MG63 (cell line): Measurements from ENCODE around the gene PRDX2. TPM values are rescaled to one million over a fixed set of nuclear protein-coding genes. Genes with fewer than 3 reads are reported as not detected.

ENCODE experiments used
- DNase-seq: peaks from one replicate; pipeline ENCODE4 v3.0.0-alpha.2; 2020
- H3K27me3 ChIP-seq: fragments of 250-450 bp; sonication (Bioruptor Pico); 2 replicates; pipeline ENCODE4 v1.5.1; 2020; ENCODE audit warnings: mild to moderate bottlenecking, moderate library complexity
- H3K36me3 ChIP-seq: fragments of 250-450 bp; sonication (Bioruptor Pico); 2 replicates; pipeline ENCODE4 v1.5.1; 2020; ENCODE audit warnings: mild to moderate bottlenecking, moderate library complexity
- H3K4me3 ChIP-seq: fragments of 250-450 bp; sonication (Bioruptor Pico); 2 replicates; pipeline ENCODE4 v1.5.1; 2020; ENCODE audit warnings: mild to moderate bottlenecking, moderate library complexity
- H3K9me3 ChIP-seq: fragments of 250-450 bp; sonication (Bioruptor Pico); 2 replicates; pipeline ENCODE4 v1.5.1; 2020; ENCODE audit warnings: mild to moderate bottlenecking, moderate library complexity
- total RNA-seq: library from RNA; depleted of rRNA; stranded (reverse); fragments of >200 nt; shearing (Covaris generic); gene quantifications from 2 replicates; pipeline ENCODE4 v1.2.3, GENCODE V29; 2014; ENCODE audit warnings: low replicate concordance

PRDX2 gene
- total RNA-seq, 1 experiment from 2014 or later: 325 TPM

- peak; percentile 93 for DNase-seq
- Histone ChIP-seq H3K36me3 (peaks cover 11% of the 10 kb centered on the region), H3K4me3 (peak overlapping the region; percentile 54), H3K9me3 (no peaks in the 10 kb centered on the region), H3K27me3 (no peaks in the 10 kb centered on the region)
Measured at GRCh38 chr19:12777217-12778016, 24.2 kb downstream of the PRDX2 start.

- H3K4me3 ChIP-seq: peak within 1 kb of the TSS; percentile 63
- H3K27me3 ChIP-seq: no peaks in the 10 kb centered on the region
- no peak for DNase-seq
- H3K9me3 ChIP-seq: no peaks in the 10 kb centered on the region
- H3K36me3 ChIP-seq: peaks cover 21% of the 10 kb centered on the region
Measured at GRCh38 chr19:12774588-12775555, 26.7 kb downstream of the PRDX2 start, which contains the start of gene HOOK2. TSS of gene HOOK2 (minus strand) at chr19:12775552. CDS start at chr19:12775449, 103 bp downstream.

GRCh38 chr19:12773571-12773970 is 28.0 kb downstream of the PRDX2 start:
- no peaks in the 10 kb centered on the region for H3K9me3 ChIP-seq
- H3K36me3 ChIP-seq: peaks cover 23% of the 10 kb centered on the region
- DNase-seq: peak; percentile 80
- no peaks in the 10 kb centered on the region for H3K27me3 ChIP-seq
- H3K4me3 ChIP-seq: no peak overlapping the region

DNA sequence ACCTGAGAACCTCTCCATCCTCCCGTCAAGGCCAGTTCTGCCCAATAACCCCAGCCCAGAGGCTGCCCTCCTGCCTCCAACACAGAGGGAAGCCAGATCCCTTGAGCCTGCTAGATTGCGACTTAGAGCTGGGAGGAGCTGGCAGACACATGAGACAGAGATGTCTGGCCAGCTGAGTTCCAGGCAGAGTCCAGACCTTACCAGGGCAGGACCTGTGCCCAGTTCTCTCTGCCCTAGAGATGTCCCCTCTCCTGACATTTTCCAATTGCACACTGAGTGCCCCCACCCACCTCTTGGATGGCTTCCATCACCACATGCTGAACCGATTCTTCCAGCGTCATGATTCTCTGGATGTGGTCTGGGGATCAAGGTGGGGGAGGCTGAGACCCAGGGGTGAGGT is 29.3 kb downstream of the PRDX2 start:
- no peak overlapping the region for H3K4me3 ChIP-seq
- H3K36me3 ChIP-seq: peaks cover 26% of the 10 kb centered on the region
- DNase-seq: no peak
- H3K9me3 ChIP-seq: no peaks in the 10 kb centered on the region
- H3K27me3 ChIP-seq: no peaks in the 10 kb centered on the region

DNA sequence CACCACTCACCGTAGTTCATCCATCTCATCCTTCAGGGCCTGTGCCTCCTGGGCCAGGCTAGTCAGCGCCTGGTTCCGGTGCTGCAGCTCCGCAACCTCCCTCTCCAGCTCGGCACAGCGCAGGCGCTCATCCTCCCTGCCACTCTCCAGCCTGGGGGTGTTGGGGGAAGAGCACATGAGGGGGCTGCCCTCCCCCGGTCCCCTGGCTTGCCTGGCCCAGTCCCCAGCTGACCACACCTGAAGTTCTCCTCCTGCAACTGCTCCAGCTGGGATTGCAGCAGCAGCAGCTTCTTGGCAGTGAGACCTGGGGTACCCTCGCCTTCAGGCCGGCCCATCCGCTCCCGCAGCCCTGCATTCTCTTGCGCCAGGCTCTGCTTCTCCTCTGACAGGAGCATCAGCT is 30.7 kb downstream of the PRDX2 start:
- Histone ChIP-seq H3K9me3 (no peaks in the 10 kb centered on the region), H3K36me3 (peaks cover 26% of the 10 kb centered on the region), H3K4me3 (no peak overlapping the region), H3K27me3 (no peaks in the 10 kb centered on the region)
- no peak for DNase-seq

DNA sequence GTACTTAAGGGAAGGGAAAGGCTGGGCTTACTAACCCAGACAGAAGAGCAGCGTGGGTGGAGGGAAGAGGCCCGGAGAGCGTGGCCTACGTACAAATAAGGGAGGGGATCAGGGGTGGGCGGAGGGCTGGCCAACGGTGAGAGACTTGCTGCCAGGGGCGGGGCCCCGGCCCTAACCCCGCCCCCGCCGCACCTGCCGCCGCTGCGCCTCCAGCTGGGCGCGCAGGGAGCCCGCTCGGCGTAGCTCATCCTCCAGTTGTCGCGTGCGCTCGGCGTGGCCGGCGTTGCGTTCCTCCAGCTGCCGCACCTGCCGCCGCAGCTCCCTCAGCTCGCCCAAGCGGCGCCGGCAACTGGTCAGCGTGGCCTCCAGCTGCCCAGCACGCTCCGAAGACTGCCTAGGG is 31.9 kb downstream of the PRDX2 start:
- no peaks in the 10 kb centered on the region for H3K9me3 ChIP-seq
- H3K36me3 ChIP-seq: peaks cover 37% of the 10 kb centered on the region
- H3K27me3 ChIP-seq: no peaks in the 10 kb centered on the region
- no peak overlapping the region for H3K4me3 ChIP-seq
- no peak for DNase-seq

- Histone ChIP-seq H3K4me3 (no peak overlapping the region), H3K9me3 (no peaks in the 10 kb centered on the region; the same call in 1 of the 2 replicates), H3K36me3 (peaks cover 41% of the 10 kb centered on the region), H3K27me3 (no peaks in the 10 kb centered on the region)
- no peak for DNase-seq
Measured at GRCh38 chr19:12767666-12768065, 33.9 kb downstream of the PRDX2 start.

DNA sequence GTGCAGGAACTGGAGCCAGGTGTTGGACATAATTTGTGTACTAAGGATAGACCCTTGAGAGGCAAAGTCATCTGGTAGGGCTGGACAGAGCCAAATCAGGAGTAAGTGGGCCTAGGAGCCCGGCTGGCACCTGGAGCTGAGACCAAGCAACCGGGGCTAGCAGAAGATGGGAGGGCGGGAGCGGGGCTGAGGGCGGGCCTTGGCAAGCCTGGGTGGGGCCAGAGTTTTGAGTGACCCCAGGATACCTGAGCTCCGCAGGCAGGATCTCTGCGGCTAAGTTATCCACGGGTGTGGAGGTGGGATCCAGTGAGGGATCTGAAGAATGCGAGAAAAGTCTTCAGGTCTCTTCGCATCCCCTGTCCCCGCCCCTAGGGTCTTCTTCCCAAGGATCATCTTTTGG is 34.5 kb downstream of the PRDX2 start:
- DNase-seq: no peak
- H3K9me3 ChIP-seq: no peaks in the 10 kb centered on the region; the same call in 1 of the 2 replicates
- H3K36me3 ChIP-seq: peaks cover 41% of the 10 kb centered on the region
- no peaks in the 10 kb centered on the region for H3K27me3 ChIP-seq
- no peak overlapping the region for H3K4me3 ChIP-seq

- peaks cover 40% of the 10 kb centered on the region for H3K36me3 ChIP-seq
- H3K27me3 ChIP-seq: no peaks in the 10 kb centered on the region
- DNase-seq: peak; percentile 71
- H3K4me3 ChIP-seq: peak overlapping the region; percentile 21
- no peaks in the 10 kb centered on the region; the same call in 1 of the 2 replicates for H3K9me3 ChIP-seq
Measured at GRCh38 chr19:12766051-12766521, 35.5 kb downstream of the PRDX2 start.

DNA sequence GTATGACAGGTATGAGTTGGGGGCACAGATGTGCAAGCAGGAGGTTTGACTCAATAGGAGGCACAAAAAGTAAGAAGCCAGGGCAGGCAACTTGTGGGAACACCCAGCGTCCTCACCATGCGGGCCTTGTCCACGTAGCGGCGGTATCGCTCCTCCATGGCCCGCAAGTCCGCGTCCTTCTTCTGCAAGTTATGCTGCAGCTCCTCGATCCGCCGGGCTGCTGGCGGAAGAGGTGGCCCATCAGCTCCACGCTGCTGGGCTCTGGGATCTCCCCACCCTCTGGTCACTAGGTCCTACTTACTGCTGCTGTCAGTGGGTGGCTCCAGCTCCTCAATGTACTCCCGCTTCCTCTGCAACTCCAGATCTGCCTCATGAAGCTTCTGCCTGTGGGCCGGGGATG is 36.9 kb downstream of the PRDX2 start:
- no peak for DNase-seq
- Histone ChIP-seq H3K4me3 (no peak overlapping the region), H3K9me3 (no peaks in the 10 kb centered on the region; the same call in 1 of the 2 replicates), H3K36me3 (peaks cover 34% of the 10 kb centered on the region), H3K27me3 (no peaks in the 10 kb centered on the region)

- Histone ChIP-seq H3K9me3 (no peaks in the 10 kb centered on the region; the same call in 1 of the 2 replicates), H3K4me3 (no peak overlapping the region), H3K27me3 (no peaks in the 10 kb centered on the region), H3K36me3 (peaks cover 32% of the 10 kb centered on the region)
- DNase-seq: no peak
Measured at GRCh38 chr19:12763100-12763499, 38.5 kb downstream of the PRDX2 start.

DNA sequence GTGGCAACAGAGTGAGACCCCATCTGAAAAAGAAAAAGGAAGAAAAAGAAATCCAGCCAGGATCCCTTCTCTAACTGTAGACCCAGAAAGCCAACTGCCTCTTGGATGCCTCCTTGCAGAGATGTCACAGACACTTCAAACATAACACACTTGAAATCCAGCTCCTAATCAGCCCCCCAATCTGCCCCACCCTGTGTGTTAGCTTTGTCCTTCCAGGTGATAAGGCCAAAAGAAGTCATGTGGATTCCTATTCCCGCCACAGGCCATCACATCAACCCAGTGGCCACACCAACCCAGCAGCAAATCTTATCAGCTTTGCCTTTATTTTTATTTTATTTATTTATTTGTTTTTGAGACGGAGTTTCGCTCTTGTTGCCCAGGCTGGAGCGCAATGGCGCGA is 41.9 kb downstream of the PRDX2 start:
- no peak overlapping the region for H3K4me3 ChIP-seq
- no peaks in the 10 kb centered on the region; the same call in 1 of the 2 replicates for H3K9me3 ChIP-seq
- H3K36me3 ChIP-seq: peaks cover 19% of the 10 kb centered on the region
- no peaks in the 10 kb centered on the region for H3K27me3 ChIP-seq
- DNase-seq: no peak

GRCh38 chr19:12757544-12758274 is 43.9 kb downstream of the PRDX2 start:
- H3K36me3 ChIP-seq: peaks cover 4% of the 10 kb centered on the region
- H3K9me3 ChIP-seq: no peaks in the 10 kb centered on the region
- H3K4me3 ChIP-seq: peak overlapping the region; percentile 14; the same call in 1 of the 2 replicates
- peak; percentile 71 for DNase-seq
- H3K27me3 ChIP-seq: peaks cover 13% of the 10 kb centered on the region

- no peak for DNase-seq
- H3K4me3 ChIP-seq: no peak overlapping the region
- peaks cover 4% of the 10 kb centered on the region for H3K36me3 ChIP-seq
- no peaks in the 10 kb centered on the region for H3K9me3 ChIP-seq
- peaks cover 25% of the 10 kb centered on the region for H3K27me3 ChIP-seq
Measured at GRCh38 chr19:12756150-12756883, 45.3 kb downstream of the PRDX2 start.

DNA sequence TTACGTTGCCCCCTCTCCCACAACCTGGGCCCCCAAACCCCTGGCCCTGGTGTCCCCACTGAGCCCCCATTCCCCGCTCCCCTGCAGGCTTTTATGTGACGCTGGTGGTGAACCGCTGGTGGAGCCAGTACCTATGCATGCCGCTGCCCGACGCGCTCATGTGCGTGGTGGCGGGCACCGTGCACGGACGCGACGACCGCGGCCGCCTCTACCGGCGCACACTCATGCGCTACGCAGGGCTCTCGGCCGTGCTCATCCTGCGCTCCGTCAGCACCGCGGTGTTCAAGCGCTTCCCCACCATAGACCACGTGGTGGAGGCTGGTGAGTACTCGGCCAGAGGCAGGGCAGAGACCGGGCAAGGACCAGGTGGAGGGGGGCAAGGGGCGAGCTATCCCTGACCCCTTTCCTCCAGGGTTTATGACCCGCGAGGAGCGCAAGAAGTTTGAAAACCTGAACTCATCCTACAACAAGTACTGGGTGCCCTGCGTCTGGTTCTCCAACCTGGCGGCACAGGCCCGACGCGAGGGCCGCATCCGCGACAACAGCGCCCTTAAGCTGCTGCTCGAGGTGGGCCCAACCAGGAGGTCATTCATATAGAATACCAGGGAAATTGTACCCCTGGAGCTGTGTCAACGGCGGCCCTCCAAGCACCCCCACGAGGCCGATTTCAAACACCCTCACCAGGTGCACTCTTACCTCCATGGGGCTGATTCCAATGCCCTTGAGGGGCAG is 47.0 kb downstream of the PRDX2 start:
- no peaks in the 10 kb centered on the region for H3K36me3 ChIP-seq
- no peak for DNase-seq
- no peaks in the 10 kb centered on the region for H3K9me3 ChIP-seq
- H3K27me3 ChIP-seq: peaks cover 38% of the 10 kb centered on the region
- H3K4me3 ChIP-seq: no peak overlapping the region
